SK-MEL-5 (cell line): ENCODE measurements around the gene CNTNAP2. TPM values are rescaled to one million over a fixed set of nuclear protein-coding genes. Genes with fewer than 3 reads are reported as not detected.
"Not testable (repeated sequence)": the region's sequence is repeated elsewhere in the genome, so short reads cannot be mapped to it uniquely, and the experiment has no call there.

ENCODE experiments used
- DNase-seq: peaks from one replicate; pipeline ENCODE4 v3.0.0-alpha.2; 2016; ENCODE audit warnings: low read depth, low spot score
- in situ Hi-C: cut with HindIII; loops from 2 replicates; pipeline ENCODE4 v1.10.0; 2016; ENCODE audit warnings: low sequenced_read_pairs, high pct_unique_total_duplicates, low pct_unique_long_range_greater_than_20kb
- total RNA-seq: library from RNA; depleted of rRNA; stranded (reverse); fragments of >200 nt; shearing (Covaris generic); gene quantifications from 2 replicates; pipeline ENCODE4 v1.2.3, GENCODE V29; 2014

The CNTNAP2 gene
- total RNA-seq, 1 experiment from 2014 or later = not detected

- DNase-seq = no peak
- in situ Hi-C loops = no loop called here
Observed at GRCh38 chr7:146242661-146243060, 126.1 kb downstream of the CNTNAP2 start.

- in situ Hi-C loops, DNase-seq: not testable (repeated sequence)
Observed at GRCh38 chr7:146247991-146248390, 131.4 kb downstream of the CNTNAP2 start.

GRCh38 chr7:146248744-146249143 lies 132.1 kb downstream of the CNTNAP2 start:
- DNase-seq, in situ Hi-C loops: not testable (repeated sequence)

GRCh38 chr7:146249272-146249671 lies 132.7 kb downstream of the CNTNAP2 start:
- in situ Hi-C loops = no loop called here
- no peak for DNase-seq

- in situ Hi-C loops = no loop called here
- DNase-seq = no peak
Observed at GRCh38 chr7:146255609-146256008, 139.0 kb downstream of the CNTNAP2 start.

GRCh38 chr7:146262527-146262926 lies 145.9 kb downstream of the CNTNAP2 start:
- no peak for DNase-seq
- in situ Hi-C loops = no loop called here

- in situ Hi-C loops = no loop called here
- no peak for DNase-seq
Observed at GRCh38 chr7:146276888-146277287, 160.3 kb downstream of the CNTNAP2 start.

GRCh38 chr7:146285418-146285817 lies 168.8 kb downstream of the CNTNAP2 start:
- no peak for DNase-seq
- in situ Hi-C loops = no loop called here

GRCh38 chr7:146290746-146291145 lies 174.1 kb downstream of the CNTNAP2 start:
- in situ Hi-C loops = no loop called here
- DNase-seq = no peak

GRCh38 chr7:146291900-146292299 lies 175.3 kb downstream of the CNTNAP2 start:
- in situ Hi-C loops = no loop called here
- no peak for DNase-seq

GRCh38 chr7:146296028-146296427 lies 179.4 kb downstream of the CNTNAP2 start:
- in situ Hi-C loops = no loop called here
- DNase-seq = no peak

GRCh38 chr7:146314962-146315361 lies 198.4 kb downstream of the CNTNAP2 start:
- DNase-seq = no peak
- in situ Hi-C loops = no loop called here

GRCh38 chr7:146319629-146320028 lies 203.0 kb downstream of the CNTNAP2 start:
- in situ Hi-C loops = no loop called here
- no peak for DNase-seq

- DNase-seq = no peak
- in situ Hi-C loops = no loop called here
Observed at GRCh38 chr7:146321301-146321700, 204.7 kb downstream of the CNTNAP2 start.

- DNase-seq = no peak
- in situ Hi-C loops = no loop called here
Observed at GRCh38 chr7:146331369-146331768, 214.8 kb downstream of the CNTNAP2 start.

- no peak for DNase-seq
- in situ Hi-C loops = no loop called here
Observed at GRCh38 chr7:146345251-146345650, 228.7 kb downstream of the CNTNAP2 start.

- in situ Hi-C loops = no loop called here
- no peak for DNase-seq
Observed at GRCh38 chr7:146346096-146346495, 229.5 kb downstream of the CNTNAP2 start.

GRCh38 chr7:146355216-146355615 lies 238.6 kb downstream of the CNTNAP2 start:
- DNase-seq = no peak
- in situ Hi-C loops = no loop called here

- no peak for DNase-seq
- in situ Hi-C loops = no loop called here
Observed at GRCh38 chr7:146359176-146359575, 242.6 kb downstream of the CNTNAP2 start.

GRCh38 chr7:146366938-146367337 lies 250.3 kb downstream of the CNTNAP2 start:
- in situ Hi-C loops = no loop called here
- DNase-seq = no peak
